CD4-positive, alpha-beta T cell (primary cell): Measurements from ENCODE around the gene ITGA7. TPM values are rescaled to one million over a fixed set of nuclear protein-coding genes. Genes with fewer than 3 reads are reported as not detected.

Experiments
- ATAC-seq: fragments of 200-7000 bp; cut with Tn5 transposase; one replicate; pipeline ENCODE4 v1.10.0; 2022; ENCODE audit warnings: mild to moderate bottlenecking; ENCODE audit not compliant: poor library complexity
- CTCF ChIA-PET: fragments of 350-600 bp; sonication (Branson Sonifier 250); formaldehyde crosslinking; loops from one replicate; lab custom pipeline; 2021; ENCODE audit warnings: antibody characterized with exemption, inconsistent platforms; lab: Charles Lee
- POLR2A ChIA-PET: fragments of 350-600 bp; sonication (Branson Sonifier 250); formaldehyde crosslinking; loops from one replicate; lab custom pipeline; 2021; ENCODE audit warnings: antibody characterized with exemption, inconsistent platforms; lab: Charles Lee
- DNase-seq, 14 experiments: peaks; one replicate each; pipeline ENCODE4 v3.0.0-alpha.2; 2013 to 2020; ENCODE audit warnings: mixed read lengths in 2 of 14
- H3K27ac ChIP-seq, 2 donors: one replicate each; pipeline versions ENCODE4 v1.5.1 to v1.7.0; 2013; ENCODE audit warnings: low read length in 2 of 2, low read depth in 1 of 2, mild to moderate bottlenecking in 1 of 2
- H3K27me3 ChIP-seq, 2 experiments: 1 replicate in 1 of 2; 2 replicates in 1 of 2; pipeline versions ENCODE4 v1.6.1 to v1.7.0; 2013; ENCODE audit warnings: low read length in 2 of 2, control low read depth in 1 of 2, mild to moderate bottlenecking in 1 of 2, moderate library complexity in 1 of 2; ENCODE audit not compliant: insufficient read depth in 2 of 2, control insufficient read depth in 1 of 2
- H3K36me3 ChIP-seq: one replicate; pipeline ENCODE4 v1.6.1; 2013; ENCODE audit warnings: low read length, control low read depth; ENCODE audit not compliant: insufficient read depth
- H3K4me1 ChIP-seq: one replicate; pipeline ENCODE4 v1.6.1; 2013; ENCODE audit warnings: low read length, control low read depth; ENCODE audit not compliant: insufficient read depth
- H3K4me3 ChIP-seq: one replicate; pipeline ENCODE4 v1.5.1; 2013; ENCODE audit warnings: mild to moderate bottlenecking, low read length, moderate library complexity
- H3K9me3 ChIP-seq, 2 experiments: 1 replicate in 1 of 2; 2 replicates in 1 of 2; pipeline versions ENCODE4 v1.6.1 to v1.7.0; 2013; ENCODE audit warnings: low read length in 2 of 2, mild to moderate bottlenecking in 2 of 2, control low read depth in 1 of 2, moderate library complexity in 1 of 2; ENCODE audit not compliant: control insufficient read depth in 1 of 2, insufficient read depth in 1 of 2
- H3K27ac Mint-ChIP-seq: one replicate; pipeline ENCODE4 v1.8.0; 2020; ENCODE audit warnings: mixed read lengths
- H3K27me3 Mint-ChIP-seq: one replicate; pipeline ENCODE4 v1.8.0; 2021; ENCODE audit warnings: mixed read lengths
- H3K36me3 Mint-ChIP-seq: one replicate; pipeline ENCODE4 v1.8.0; 2021; ENCODE audit warnings: low read depth, mixed read lengths
- H3K4me1 Mint-ChIP-seq: one replicate; pipeline ENCODE4 v1.8.0; 2021; ENCODE audit warnings: low read depth, mixed read lengths
- H3K4me3 Mint-ChIP-seq: one replicate; pipeline ENCODE4 v1.8.0; 2020; ENCODE audit warnings: mild to moderate bottlenecking, mixed read lengths
- H3K9me3 Mint-ChIP-seq: one replicate; pipeline ENCODE4 v1.8.0; 2020; ENCODE audit warnings: mixed read lengths
- CTCF ChIP-seq: fragments of 200-600 bp; IDR thresholded peaks from one replicate; pipeline ENCODE4 v1.8.0; 2022; ENCODE audit warnings: antibody characterized with exemption, mild to moderate bottlenecking
- intact Hi-C, 2 experiments: fragments of 100-400 bp; cut with DNase I in 1 of 2; cut with micrococcal nuclease in 1 of 2; formaldehyde crosslinking; loops; one replicate each; pipeline versions ENCODE4 v1.15.1 to v1.9.0; 2023 to 2025; cut with DNase I, micrococcal nuclease
- total RNA-seq, 174 experiments: library from RNA in 2 of 174; stranded (reverse) in 2 of 174; gene quantifications; one replicate each; pipeline ENCODE4 v1.2.3 and lab custom pipeline; 2021 to 2026

ITGA7 gene
- total RNA-seq, 2 experiments from 2014 or later = 1.2 to 1.6 TPM

DNA sequence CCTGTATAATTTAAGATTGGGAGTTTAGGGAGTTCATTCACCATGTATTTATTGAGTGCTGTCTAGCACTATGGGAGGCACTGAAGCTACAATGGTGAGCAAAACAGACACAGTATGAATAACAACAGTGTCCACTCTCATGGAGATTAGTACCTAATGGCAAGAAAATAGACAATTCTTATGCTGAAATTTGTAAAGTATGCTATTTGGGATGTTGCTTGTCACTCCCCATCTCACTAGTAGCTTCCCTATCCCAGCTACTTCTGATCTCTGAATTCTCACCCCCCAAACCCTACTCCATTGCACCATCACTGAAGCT lies 39.2 kb upstream of the ITGA7 start:
- intact Hi-C loops = loop anchor here in 1 of 2 experiments (10.0 kb wide), 1 partner anchor 718 kb away; the partner anchor contains the start of gene SPRYD4
- Mint-ChIP-seq H3K9me3 (no peaks in the 10 kb centered on the region), H3K4me3 (no peak overlapping the region), H3K36me3 (peaks cover 38% of the 10 kb centered on the region), H3K27me3 (no peaks in the 10 kb centered on the region), H3K27ac (peak overlapping the region; percentile 72), H3K4me1 (peaks cover 45% of the 10 kb centered on the region)
- no peak overlapping the region for H3K4me3 ChIP-seq
- H3K36me3 ChIP-seq = peaks cover 20% of the 10 kb centered on the region
- ChIA-PET CTCF (interaction anchor here (0.9 to 1.6 kb wide), 4 partner anchors 8 to 179 kb away, joined by 3 to 6 read pairs (median 4); no protein-coding TSS in a partner anchor), POLR2A (interaction anchor here (0.6 to 2.2 kb wide), 8 partner anchors 9 to 1422 kb away, joined by 3 to 11 read pairs (median 3); partner anchors contain the start of gene COPZ1)
- DNase-seq (no peak), ATAC-seq (no peak)
- H3K4me1 ChIP-seq = peaks cover 33% of the 10 kb centered on the region
- no peak for TF ChIP-seq CTCF
- H3K27me3 ChIP-seq = no peaks in the 10 kb centered on the region
- H3K27ac ChIP-seq = peak overlapping the region; percentile 31 to 34
- H3K9me3 ChIP-seq = no peaks in the 10 kb centered on the region

- Mint-ChIP-seq H3K27ac (peak overlapping the region; percentile 72), H3K27me3 (no peaks in the 10 kb centered on the region), H3K4me1 (peaks cover 45% of the 10 kb centered on the region), H3K9me3 (no peaks in the 10 kb centered on the region), H3K36me3 (peaks cover 33% of the 10 kb centered on the region), H3K4me3 (peak overlapping the region; percentile 51)
- Histone ChIP-seq H3K36me3 (peaks cover 16% of the 10 kb centered on the region), H3K27me3 (no peaks in the 10 kb centered on the region), H3K27ac (peak overlapping the region; percentile 7 to 31), H3K9me3 (no peaks in the 10 kb centered on the region), H3K4me1 (peaks cover 35% of the 10 kb centered on the region), H3K4me3 (no peak overlapping the region)
- DNase-seq (no peak), ATAC-seq (no peak)
- intact Hi-C loops = loop anchor here in 1 of 2 experiments (10.0 kb wide), 1 partner anchor 718 kb away; the partner anchor contains the start of gene SPRYD4
- no peak for TF ChIP-seq CTCF
- POLR2A ChIA-PET = interaction anchor here (0.6 to 2.2 kb wide), 6 partner anchors 8 to 227 kb away, joined by 3 to 11 read pairs (median 4); partner anchors contain the start of gene RAB5B
- CTCF ChIA-PET = interaction anchor here (0.9 to 1.4 kb wide), 2 partner anchors 40 to 180 kb away, joined by 3 read pairs; no protein-coding TSS in a partner anchor
Measured at GRCh38 chr12:55746174-55746912, 38.6 kb upstream of the ITGA7 start.

DNA sequence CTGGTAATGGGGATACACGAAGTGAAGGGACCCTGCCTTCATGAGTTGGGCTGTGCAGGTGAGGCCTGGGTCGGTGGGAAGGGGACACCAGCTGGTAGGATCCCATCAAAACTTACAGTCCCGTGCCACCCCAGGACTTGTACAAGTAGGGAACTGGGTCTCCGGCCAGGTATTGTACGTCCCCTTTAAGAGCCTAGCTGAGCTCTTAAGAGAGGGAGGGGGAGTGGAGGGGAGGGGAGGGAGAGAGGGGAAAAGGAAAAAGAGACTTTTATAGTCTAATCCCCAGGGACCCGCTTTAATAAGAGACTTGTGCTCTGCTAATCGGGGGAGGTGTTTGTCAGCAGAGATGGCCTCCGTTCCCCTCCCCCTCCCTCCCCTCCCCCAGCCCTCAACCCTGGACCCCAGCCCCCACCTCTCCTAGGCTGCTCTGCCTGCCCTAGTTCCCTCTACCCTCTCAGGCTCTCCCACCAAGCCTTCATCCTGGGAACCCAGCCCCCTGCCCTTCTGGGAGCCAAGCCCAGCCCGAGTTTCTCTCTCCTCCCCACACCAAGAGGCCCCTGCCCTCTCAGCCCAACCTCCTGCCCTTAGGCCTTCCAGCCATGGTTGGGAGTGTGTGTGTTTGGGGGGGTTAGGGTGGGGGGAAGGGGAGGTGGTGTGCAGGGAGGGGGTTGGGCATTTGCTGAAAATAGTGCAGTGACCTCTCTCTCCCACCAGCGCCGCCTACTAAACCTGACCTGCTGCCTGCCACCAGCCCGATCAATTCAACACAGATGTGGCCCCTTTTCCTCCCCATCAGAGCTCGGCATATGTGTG lies 37.9 kb upstream of the ITGA7 start:
- DNase-seq (peak in 1 of 14 experiments; percentile 25), ATAC-seq (no peak)
- peaks cover 8% of the 10 kb centered on the region for H3K36me3 ChIP-seq
- H3K4me1 Mint-ChIP-seq = peaks cover 45% of the 10 kb centered on the region
- intact Hi-C loops = loop anchor here in 1 of 2 experiments (10.0 kb wide), 1 partner anchor 719 kb away; the partner anchor contains the start of gene SPRYD4
- no peak overlapping the region for H3K4me3 ChIP-seq
- H3K4me1 ChIP-seq = peaks cover 35% of the 10 kb centered on the region
- H3K9me3 ChIP-seq = no peaks in the 10 kb centered on the region
- H3K27ac ChIP-seq = no peak overlapping the region
- no peak for TF ChIP-seq CTCF
- peak overlapping the region; percentile 95 for H3K4me3 Mint-ChIP-seq
- POLR2A ChIA-PET = interaction anchor here (0.7 to 3.9 kb wide), 7 partner anchors 27 to 251 kb away, joined by 3 to 31 read pairs (median 4); partner anchors contain the start of genes DNAJC14, ORMDL2, RAB5B and SARNP
- H3K27me3 Mint-ChIP-seq = no peaks in the 10 kb centered on the region
- H3K27ac Mint-ChIP-seq = peak overlapping the region; percentile 85
- H3K9me3 Mint-ChIP-seq = no peaks in the 10 kb centered on the region
- peaks cover 25% of the 10 kb centered on the region for H3K36me3 Mint-ChIP-seq
- no peaks in the 10 kb centered on the region for H3K27me3 ChIP-seq
- CTCF ChIA-PET = no interaction called here
